ENCODE measurements around the gene PIK3R6. TPM values are rescaled to one million over a fixed set of nuclear protein-coding genes. Genes with fewer than 3 reads are reported as not detected.

Gene PIK3R6
- total and polyA plus RNA-seq, 2 of the 4 experiments (the other 2 are of a cell fraction), result not detected

- no peak overlapping the region for H2BK20ac ChIP-seq (ENCODE audit: low read depth, low read length)
- no peak overlapping the region for H3K18ac ChIP-seq (ENCODE audit: low read depth, low read length)
- H4K5ac ChIP-seq (ENCODE audit: low read depth, low read length), result no peak overlapping the region
- DNase-seq (no peak), ATAC-seq (ENCODE audit: low read depth) (no peak)
- H3K4me2 ChIP-seq (ENCODE audit: low read depth, low read length), result no peak overlapping the region
- no peaks in the 10 kb centered on the region for H3K4me1 ChIP-seq (ENCODE audit: control insufficient read depth, insufficient read depth, low read length)
- H3K9ac ChIP-seq (ENCODE audit: low read depth, low read length), result no peak overlapping the region
- in situ Hi-C loops (cut with MboI; ENCODE audit: low sequenced_read_pairs) (no loop called here), dilution Hi-C loops (cut with HindIII; ENCODE audit: low sequenced_read_pairs, unreplicated experiment) (no loop called here), intact Hi-C loops (cut with micrococcal nuclease) (no loop called here)
- H4K8ac ChIP-seq (ENCODE audit: low read depth in 2 of 2, low read length in 2 of 2), result no peak overlapping the region
- H3K27ac ChIP-seq (ENCODE audit: insufficient read depth, low read length), result no peak overlapping the region
- H3K23ac ChIP-seq (ENCODE audit: low read depth, low read length), result no peak overlapping the region
- BruUV-seq (replicated peaks), result no TSS peak
- H3K14ac ChIP-seq (replicated peaks; ENCODE audit: low read depth, low read length), result no peak overlapping the region
- no peak overlapping the region for H2AK5ac ChIP-seq (ENCODE audit: low read depth, low read length)
- H3K4ac ChIP-seq (ENCODE audit: low read depth, low read length), result no peak overlapping the region
- H2BK5ac ChIP-seq (ENCODE audit: low read depth, low read length, poor library complexity, severe bottlenecking), result no peak overlapping the region
- no peak overlapping the region for H4K91ac ChIP-seq (ENCODE audit: insufficient read depth, low read depth, low read length)
- TF ChIP-seq MAZ (IDR thresholded peaks at IDR 0.05; ENCODE audit: borderline replicate concordance, low read depth, low read length) (no peak), RCOR1 (IDR thresholded peaks at IDR 0.05; ENCODE audit: insufficient replicate concordance, low read length) (no peak), USF2 (IDR thresholded peaks at IDR 0.05; ENCODE audit: low read depth, low read length) (no peak), RFX5 (IDR thresholded peaks at IDR 0.05; ENCODE audit: low read depth, low read length) (no peak), CTCF (conservative IDR thresholded peaks at IDR 0.05; ENCODE audit: low read depth, low read length) (no peak), ELK1 (IDR thresholded peaks at IDR 0.05; ENCODE audit: borderline replicate concordance, low read depth, low read length) (no peak), RAD21 (IDR thresholded peaks at IDR 0.05; ENCODE audit: low read length) (no peak), SMC3 (IDR thresholded peaks at IDR 0.05; ENCODE audit: low read depth, low read length) (no peak), BHLHE40 (IDR thresholded peaks at IDR 0.05; ENCODE audit: low read depth, low read length) (no peak)
- no peaks in the 10 kb centered on the region for H3K9me1 ChIP-seq (ENCODE audit: insufficient read depth, low read length)
- no peaks in the 10 kb centered on the region for H3K36me3 ChIP-seq (ENCODE audit: control insufficient read depth, insufficient read depth, low read length)
- H4K20me1 ChIP-seq (ENCODE audit: insufficient read depth, low read length), result no peaks in the 10 kb centered on the region
- no peaks in the 10 kb centered on the region; the same call in 1 of the 2 replicates for H3K27me3 ChIP-seq (ENCODE audit: control insufficient read depth, insufficient read depth, low read length)
- 53% methylated on average over 2 of the region's 7 CpGs; no CpG with 5 or more reads in 1 of the 2 experiments for WGBS, 2 experiments (ENCODE audit: extremely low coverage in 2 of 2, insufficient read length in 1 of 2)
- no peak overlapping the region for H2AK9ac ChIP-seq (replicated peaks; ENCODE audit: low read depth, low read length, poor library complexity)
- H3K4me3 ChIP-seq (ENCODE audit: insufficient read depth, low read depth, low read length), result no peak overlapping the region
- no peak overlapping the region for H3K56ac ChIP-seq (ENCODE audit: extremely low read depth, insufficient read depth, low read length)
- H2BK15ac ChIP-seq (ENCODE audit: low read depth, low read length), result no peak overlapping the region
- no peak overlapping the region for H2BK120ac ChIP-seq (ENCODE audit: low read depth, low read length)
- H3K79me1 ChIP-seq (ENCODE audit: low read depth in 1 of 2, low read length in 2 of 2), result no peaks in the 10 kb centered on the region
- CTCF ChIA-PET, result no interaction called here
- POLR2A ChIA-PET (ENCODE audit: unreplicated experiment), result no interaction called here
- no peak overlapping the region for H2AFZ ChIP-seq (replicated peaks; ENCODE audit: low read length, poor library complexity)
- H3K9me3 ChIP-seq (ENCODE audit: control insufficient read depth, insufficient read depth, low read length), result no peaks in the 10 kb centered on the region
These were observed 13.0 kb upstream of the PIK3R6 start for GRCh38 chr17:8880466-8880865.
